HG02798 (cell line): ENCODE data around the gene PJA2.
"Not testable (repeated sequence)": the region's sequence is repeated elsewhere in the genome, so short reads cannot be mapped to it uniquely, and the experiment has no call there.

Experiments
- ATAC-seq: cut with Tn5 transposase; IDR thresholded peaks from one replicate; pipeline ENCODE4 v1.9.1; 2021; ENCODE audit warnings: mild to moderate bottlenecking; ENCODE audit not compliant: unreplicated experiment, poor library complexity

PJA2 gene

GRCh38 chr5:109313127-109313526 lies 96.6 kb downstream of the PJA2 start:
- ATAC-seq, result no peak

- no peak for ATAC-seq
Observed at GRCh38 chr5:109312695-109313094, 97.1 kb downstream of the PJA2 start.

DNA sequence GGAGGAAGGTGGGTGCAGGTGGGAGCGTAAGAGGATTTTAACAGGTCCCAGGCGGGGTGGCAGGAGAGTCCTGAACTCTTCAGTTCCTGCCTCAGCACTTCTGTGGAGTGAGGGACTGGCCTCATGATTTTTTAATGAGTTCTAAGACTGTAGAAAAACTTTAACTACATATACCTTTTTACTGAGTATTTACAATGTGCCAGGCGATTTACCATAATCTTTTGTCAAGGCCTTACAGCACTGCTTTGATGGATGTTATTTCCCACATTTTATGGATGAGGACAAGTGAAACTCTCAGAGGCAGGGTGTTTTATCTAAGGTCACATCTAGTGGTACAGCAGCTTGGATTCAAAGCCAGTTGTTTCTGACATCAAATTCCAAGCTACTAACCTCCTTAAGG lies 99.5 kb downstream of the PJA2 start:
- ATAC-seq, result no peak

- no peak for ATAC-seq
Observed at GRCh38 chr5:109309326-109310063, 100.3 kb downstream of the PJA2 start.

- ATAC-seq, result no peak
Observed at GRCh38 chr5:109307951-109308350, 101.8 kb downstream of the PJA2 start.

DNA sequence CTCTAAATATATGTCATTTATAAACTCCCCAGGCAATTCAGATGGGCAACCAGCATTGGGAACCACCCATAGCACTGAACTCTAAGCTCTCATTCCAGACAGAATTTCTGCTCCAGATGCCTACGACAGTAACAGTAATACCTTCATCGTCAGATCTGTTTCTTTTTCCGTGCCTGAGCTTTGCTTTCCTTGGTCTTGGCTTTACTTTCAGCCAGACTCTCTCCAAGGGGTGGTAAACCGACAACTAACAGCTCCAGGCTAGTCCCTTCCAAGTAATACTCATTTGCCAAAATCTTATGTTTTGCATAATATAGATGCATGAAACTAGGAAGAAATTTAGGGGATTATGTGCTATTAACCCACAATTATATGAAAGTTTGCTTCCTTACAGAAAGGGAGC lies 102.3 kb downstream of the PJA2 start:
- ATAC-seq, result no peak

DNA sequence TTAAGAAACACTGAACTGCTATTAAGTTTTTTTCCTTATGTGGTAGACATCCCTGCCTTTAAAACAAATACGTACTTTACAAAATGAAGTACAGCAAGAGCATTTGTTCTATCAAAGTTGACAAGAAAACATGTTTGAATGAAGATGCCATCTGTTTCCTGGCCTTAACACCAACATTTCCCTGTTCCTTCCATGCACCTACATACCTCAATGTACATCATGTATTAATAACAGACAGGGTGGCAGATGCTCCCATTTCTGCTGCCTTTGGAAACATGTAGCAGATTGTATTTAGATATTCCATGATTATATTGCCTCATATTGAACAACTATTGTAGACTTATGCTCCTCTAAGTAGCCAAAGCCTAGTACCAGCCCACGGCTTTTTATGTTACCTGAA lies 104.4 kb downstream of the PJA2 start:
- no peak for ATAC-seq

- ATAC-seq, result no peak
Observed at GRCh38 chr5:109304309-109304708, 105.5 kb downstream of the PJA2 start.

- no peak for ATAC-seq
Observed at GRCh38 chr5:109300367-109300766, 109.4 kb downstream of the PJA2 start.

DNA sequence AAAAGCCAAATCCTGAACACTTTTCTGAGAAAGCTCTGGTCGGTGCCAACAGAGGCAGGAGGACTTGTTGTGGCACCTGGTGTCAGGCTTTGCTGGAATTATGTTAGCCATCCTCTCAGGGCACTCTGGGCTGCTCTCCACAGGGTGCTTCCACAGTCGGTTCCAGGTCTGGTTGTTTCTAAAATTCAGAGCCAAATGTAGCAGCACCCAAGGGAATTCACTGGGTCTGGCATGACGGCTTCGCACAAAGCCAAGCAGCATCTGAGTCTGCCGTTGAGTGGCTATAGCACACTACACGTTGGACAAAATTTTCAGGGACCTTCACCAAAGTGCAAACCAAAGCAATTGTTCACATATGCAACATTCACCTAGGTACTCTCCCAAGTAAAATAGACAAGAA lies 110.2 kb downstream of the PJA2 start:
- ATAC-seq, result no peak

GRCh38 chr5:109298794-109299193 lies 111.0 kb downstream of the PJA2 start:
- no peak for ATAC-seq

DNA sequence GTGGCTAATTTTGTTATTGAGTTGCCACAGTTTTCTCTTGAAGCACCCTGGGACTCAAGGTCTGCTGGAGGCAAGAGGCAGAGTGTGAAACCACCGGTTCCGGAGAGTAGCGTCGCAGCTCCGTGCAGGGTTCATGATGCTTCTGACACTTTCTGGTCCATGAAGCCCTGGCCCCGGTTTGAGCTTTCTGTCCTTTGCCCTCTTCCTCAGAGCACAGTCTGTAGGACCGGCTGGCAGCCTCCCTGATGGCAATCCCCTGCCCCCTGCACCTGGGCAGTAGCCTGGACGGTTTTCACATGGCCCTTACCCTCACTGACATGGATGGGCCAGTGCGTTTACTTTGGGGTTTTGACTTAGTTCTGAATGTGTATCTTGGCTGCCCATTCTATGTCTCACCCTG lies 111.9 kb downstream of the PJA2 start:
- no peak for ATAC-seq

DNA sequence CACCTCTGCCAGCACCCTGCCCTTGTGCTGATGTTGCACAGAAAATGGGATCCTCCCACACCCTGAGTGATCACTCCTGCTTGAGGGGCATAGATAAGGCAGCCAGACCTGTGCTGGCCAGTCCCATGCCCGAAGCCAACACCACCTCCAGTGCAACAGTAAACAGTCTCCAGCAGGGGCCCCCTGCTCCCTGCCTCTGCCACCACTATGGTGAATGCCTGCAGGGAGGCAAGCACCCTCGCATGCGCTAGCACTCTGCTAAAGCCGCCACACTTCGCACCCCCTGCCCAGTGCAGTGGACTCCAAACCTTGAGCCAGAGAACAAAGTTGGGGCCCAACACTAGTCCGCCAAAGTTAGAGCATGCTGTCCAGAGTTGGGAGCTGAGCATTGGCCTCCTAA lies 118.7 kb downstream of the PJA2 start:
- ATAC-seq, result no peak

DNA sequence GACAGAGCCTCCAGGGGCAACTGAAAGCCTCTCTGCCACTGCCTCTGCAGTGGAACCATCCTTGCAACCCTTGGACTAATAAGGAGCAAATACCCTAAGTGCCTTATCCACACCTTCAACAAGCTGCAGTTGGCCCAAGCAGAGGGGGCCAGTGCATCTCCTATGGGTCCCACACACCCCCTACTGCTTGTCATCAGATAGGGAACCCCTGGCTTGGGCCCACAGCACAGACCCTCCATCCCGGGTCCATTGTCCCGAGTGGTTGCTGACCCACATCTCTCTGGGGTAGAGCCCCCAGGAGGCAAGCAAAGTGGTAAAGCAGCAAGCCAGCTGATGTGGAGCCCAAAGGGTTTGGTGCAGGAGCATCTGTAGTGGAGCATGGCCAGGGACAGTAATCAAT lies 119.5 kb downstream of the PJA2 start:
- ATAC-seq, result no peak

- not testable (repeated sequence) for ATAC-seq
Observed at GRCh38 chr5:109286628-109287027, 123.1 kb downstream of the PJA2 start.
